H1 (cell line): ENCODE data around the gene SRR. TPM values are rescaled to one million over a fixed set of nuclear protein-coding genes. Genes with fewer than 3 reads are reported as not detected.

ENCODE experiments used
- FOSL1 ChIP-seq: IDR thresholded peaks from 2 replicates; pipeline ENCODE4 v1.6.1; 2011; ENCODE audit warnings: mild to moderate bottlenecking, low read depth, low read length, moderate library complexity; ENCODE audit not compliant: insufficient read depth
- HDAC2 ChIP-seq, 2 experiments: fragments of 300-600 bp in 1 of 2; sonication (generic) in 1 of 2; IDR thresholded peaks; 2 replicates each; pipeline ENCODE4 v1.6.1; 2011 to 2012; ENCODE audit warnings: low read depth in 2 of 2, low read length in 2 of 2, mild to moderate bottlenecking in 2 of 2, moderate library complexity in 2 of 2, borderline replicate concordance in 1 of 2, inconsistent platforms in 1 of 2
- POU5F1 ChIP-seq: IDR thresholded peaks from 2 replicates; pipeline ENCODE4 v1.6.1; 2011; ENCODE audit warnings: low read depth, mild to moderate bottlenecking, low read length, moderate library complexity
- SAP30 ChIP-seq: fragments of 300-600 bp; sonication (generic); IDR thresholded peaks from 2 replicates; pipeline ENCODE4 v1.7.1; 2012; ENCODE audit warnings: low read length, moderate library complexity, mild to moderate bottlenecking, inconsistent platforms; ENCODE audit not compliant: insufficient read depth, insufficient replicate concordance
- SIRT6 ChIP-seq: IDR thresholded peaks from one replicate; pipeline ENCODE4 v1.7.1; 2012; ENCODE audit warnings: low read length, inconsistent platforms
- SRF ChIP-seq: IDR thresholded peaks from 2 replicates; pipeline ENCODE4 v1.6.1; 2011; ENCODE audit warnings: mild to moderate bottlenecking, low read depth, low read length, moderate library complexity
- polyA plus RNA-seq, 7 experiments: library from polyadenylated mRNA; depleted of rRNA in 3 of 7; stranded (reverse) in 5 of 7; unstranded in 2 of 7; fragments of >200 nt in 5 of 7; fragments of 200-250 nt in 2 of 7; gene quantifications; 1 replicate in 5 of 7; 2 replicates in 1 of 7; 4 replicates in 1 of 7; pipeline versions ENCODE4 v1.2.1 to v1.2.3, GENCODE V29; 2011 to 2013; ENCODE audit warnings: missing spikeins in 2 of 7, mixed read lengths in 2 of 7
- total RNA-seq: library from RNA; stranded (reverse); fragmentation: NEBNext Ultra II Directional; extraction: Animal tissue kit (Norgen Biotek cat#: 25700); gene quantifications from 2 replicates; pipeline ENCODE4 v1.2.1, GENCODE V29; 2021
- TF ChIP-seq, protein P1 (sequence below): fragments of 300-600 bp; sonication (generic); IDR thresholded peaks from 2 replicates; pipeline ENCODE4 v1.7.1; 2012; ENCODE audit warnings: low read length, moderate library complexity, mild to moderate bottlenecking, inconsistent platforms; ENCODE audit not compliant: insufficient replicate concordance

The SRR gene
- total and polyA plus RNA-seq, 2 of the 8 experiments (the other 6 are each of a cell fraction or from before 2014, with no cell fraction given): 3.6 to 4.5 TPM

DNA sequence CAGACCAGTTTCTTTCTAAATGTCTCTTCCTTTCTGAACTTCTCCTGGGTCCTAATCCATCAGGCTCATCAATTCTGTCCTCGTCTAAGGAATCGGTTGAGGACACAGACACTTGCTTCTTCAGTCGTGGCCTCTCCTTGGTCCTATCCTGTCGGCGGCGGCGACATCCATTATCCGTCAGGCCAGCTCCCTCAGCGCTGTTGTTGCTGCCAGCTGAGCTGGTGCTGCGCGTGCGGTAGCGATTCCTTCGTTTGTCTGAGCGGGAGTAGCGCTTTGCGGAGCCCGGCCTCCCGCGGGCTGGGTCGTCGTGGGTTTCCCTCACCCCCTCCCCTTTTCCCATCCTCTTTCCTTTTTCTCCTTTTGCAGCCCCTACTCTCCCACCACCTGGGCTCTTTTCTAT is 4.0 kb upstream of the SRR start (continued):
- TF ChIP-seq, protein P1, sequence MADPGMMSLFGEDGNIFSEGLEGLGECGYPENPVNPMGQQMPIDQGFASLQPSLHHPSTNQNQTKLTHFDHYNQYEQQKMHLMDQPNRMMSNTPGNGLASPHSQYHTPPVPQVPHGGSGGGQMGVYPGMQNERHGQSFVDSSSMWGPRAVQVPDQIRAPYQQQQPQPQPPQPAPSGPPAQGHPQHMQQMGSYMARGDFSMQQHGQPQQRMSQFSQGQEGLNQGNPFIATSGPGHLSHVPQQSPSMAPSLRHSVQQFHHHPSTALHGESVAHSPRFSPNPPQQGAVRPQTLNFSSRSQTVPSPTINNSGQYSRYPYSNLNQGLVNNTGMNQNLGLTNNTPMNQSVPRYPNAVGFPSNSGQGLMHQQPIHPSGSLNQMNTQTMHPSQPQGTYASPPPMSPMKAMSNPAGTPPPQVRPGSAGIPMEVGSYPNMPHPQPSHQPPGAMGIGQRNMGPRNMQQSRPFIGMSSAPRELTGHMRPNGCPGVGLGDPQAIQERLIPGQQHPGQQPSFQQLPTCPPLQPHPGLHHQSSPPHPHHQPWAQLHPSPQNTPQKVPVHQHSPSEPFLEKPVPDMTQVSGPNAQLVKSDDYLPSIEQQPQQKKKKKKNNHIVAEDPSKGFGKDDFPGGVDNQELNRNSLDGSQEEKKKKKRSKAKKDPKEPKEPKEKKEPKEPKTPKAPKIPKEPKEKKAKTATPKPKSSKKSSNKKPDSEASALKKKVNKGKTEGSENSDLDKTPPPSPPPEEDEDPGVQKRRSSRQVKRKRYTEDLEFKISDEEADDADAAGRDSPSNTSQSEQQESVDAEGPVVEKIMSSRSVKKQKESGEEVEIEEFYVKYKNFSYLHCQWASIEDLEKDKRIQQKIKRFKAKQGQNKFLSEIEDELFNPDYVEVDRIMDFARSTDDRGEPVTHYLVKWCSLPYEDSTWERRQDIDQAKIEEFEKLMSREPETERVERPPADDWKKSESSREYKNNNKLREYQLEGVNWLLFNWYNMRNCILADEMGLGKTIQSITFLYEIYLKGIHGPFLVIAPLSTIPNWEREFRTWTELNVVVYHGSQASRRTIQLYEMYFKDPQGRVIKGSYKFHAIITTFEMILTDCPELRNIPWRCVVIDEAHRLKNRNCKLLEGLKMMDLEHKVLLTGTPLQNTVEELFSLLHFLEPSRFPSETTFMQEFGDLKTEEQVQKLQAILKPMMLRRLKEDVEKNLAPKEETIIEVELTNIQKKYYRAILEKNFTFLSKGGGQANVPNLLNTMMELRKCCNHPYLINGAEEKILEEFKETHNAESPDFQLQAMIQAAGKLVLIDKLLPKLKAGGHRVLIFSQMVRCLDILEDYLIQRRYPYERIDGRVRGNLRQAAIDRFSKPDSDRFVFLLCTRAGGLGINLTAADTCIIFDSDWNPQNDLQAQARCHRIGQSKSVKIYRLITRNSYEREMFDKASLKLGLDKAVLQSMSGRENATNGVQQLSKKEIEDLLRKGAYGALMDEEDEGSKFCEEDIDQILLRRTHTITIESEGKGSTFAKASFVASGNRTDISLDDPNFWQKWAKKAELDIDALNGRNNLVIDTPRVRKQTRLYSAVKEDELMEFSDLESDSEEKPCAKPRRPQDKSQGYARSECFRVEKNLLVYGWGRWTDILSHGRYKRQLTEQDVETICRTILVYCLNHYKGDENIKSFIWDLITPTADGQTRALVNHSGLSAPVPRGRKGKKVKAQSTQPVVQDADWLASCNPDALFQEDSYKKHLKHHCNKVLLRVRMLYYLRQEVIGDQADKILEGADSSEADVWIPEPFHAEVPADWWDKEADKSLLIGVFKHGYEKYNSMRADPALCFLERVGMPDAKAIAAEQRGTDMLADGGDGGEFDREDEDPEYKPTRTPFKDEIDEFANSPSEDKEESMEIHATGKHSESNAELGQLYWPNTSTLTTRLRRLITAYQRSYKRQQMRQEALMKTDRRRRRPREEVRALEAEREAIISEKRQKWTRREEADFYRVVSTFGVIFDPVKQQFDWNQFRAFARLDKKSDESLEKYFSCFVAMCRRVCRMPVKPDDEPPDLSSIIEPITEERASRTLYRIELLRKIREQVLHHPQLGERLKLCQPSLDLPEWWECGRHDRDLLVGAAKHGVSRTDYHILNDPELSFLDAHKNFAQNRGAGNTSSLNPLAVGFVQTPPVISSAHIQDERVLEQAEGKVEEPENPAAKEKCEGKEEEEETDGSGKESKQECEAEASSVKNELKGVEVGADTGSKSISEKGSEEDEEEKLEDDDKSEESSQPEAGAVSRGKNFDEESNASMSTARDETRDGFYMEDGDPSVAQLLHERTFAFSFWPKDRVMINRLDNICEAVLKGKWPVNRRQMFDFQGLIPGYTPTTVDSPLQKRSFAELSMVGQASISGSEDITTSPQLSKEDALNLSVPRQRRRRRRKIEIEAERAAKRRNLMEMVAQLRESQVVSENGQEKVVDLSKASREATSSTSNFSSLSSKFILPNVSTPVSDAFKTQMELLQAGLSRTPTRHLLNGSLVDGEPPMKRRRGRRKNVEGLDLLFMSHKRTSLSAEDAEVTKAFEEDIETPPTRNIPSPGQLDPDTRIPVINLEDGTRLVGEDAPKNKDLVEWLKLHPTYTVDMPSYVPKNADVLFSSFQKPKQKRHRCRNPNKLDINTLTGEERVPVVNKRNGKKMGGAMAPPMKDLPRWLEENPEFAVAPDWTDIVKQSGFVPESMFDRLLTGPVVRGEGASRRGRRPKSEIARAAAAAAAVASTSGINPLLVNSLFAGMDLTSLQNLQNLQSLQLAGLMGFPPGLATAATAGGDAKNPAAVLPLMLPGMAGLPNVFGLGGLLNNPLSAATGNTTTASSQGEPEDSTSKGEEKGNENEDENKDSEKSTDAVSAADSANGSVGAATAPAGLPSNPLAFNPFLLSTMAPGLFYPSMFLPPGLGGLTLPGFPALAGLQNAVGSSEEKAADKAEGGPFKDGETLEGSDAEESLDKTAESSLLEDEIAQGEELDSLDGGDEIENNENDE: no peak
- TF ChIP-seq POU5F1: no peak
- TF ChIP-seq FOSL1: no peak
- no peak for TF ChIP-seq SIRT6
- TF ChIP-seq HDAC2 (IDR thresholded peaks at IDR 0.05; ENCODE audit: borderline replicate concordance in 1 of 2, low read depth in 2 of 2, low read length in 2 of 2): no peak
- no peak for TF ChIP-seq SAP30
- TF ChIP-seq SRF: no peak
